Peyer's patch (tissue), 4 donors: ENCODE results near the gene NRF1.

Experiments used
- CTCF ChIP-seq, 6 experiments: fragments of 450-650 bp in 4 of 6; fragments of 200-600 bp in 2 of 6; sonication (generic) in 1 of 6; IDR thresholded peaks; one replicate each; pipeline ENCODE4 v1.5.1; 2017 to 2019; ENCODE audit warnings: antibody characterized with exemption in 6 of 6, mild to moderate bottlenecking in 3 of 6, moderate library complexity in 1 of 6
- POLR2A ChIP-seq, 2 donors: fragments of 450-650 bp; IDR thresholded peaks; one replicate each; pipeline ENCODE4 v1.5.1; 2017; ENCODE audit warnings: antibody characterized with exemption in 2 of 2, mild to moderate bottlenecking in 2 of 2, moderate library complexity in 2 of 2

- TF ChIP-seq POLR2A (IDR thresholded peaks at IDR 0.05) (no peak), CTCF (IDR thresholded peaks at IDR 0.05) (no peak)
These were observed 32.1 kb downstream of the NRF1 start for GRCh38 chr7:129643550-129644170.
